H1 (cell line): ENCODE data around the gene ZNF541. TPM values are rescaled to one million over a fixed set of nuclear protein-coding genes. Genes with fewer than 3 reads are reported as not detected.

Experiments used
- CBX8 ChIP-seq: fragments of 300-800, 300-1000 bp; sonication (generic); IDR thresholded peaks from 2 replicates; pipeline ENCODE4 v1.7.1; 2016; ENCODE audit warnings: low read depth, low read length, borderline replicate concordance
- HDAC6 ChIP-seq: IDR thresholded peaks from one replicate; pipeline ENCODE4 v1.7.1; 2012; ENCODE audit warnings: low read depth, mild to moderate bottlenecking, inconsistent platforms, low read length, moderate library complexity
- KDM1A ChIP-seq: fragments of 200-600, 300-600 bp; sonication (generic); IDR thresholded peaks from 2 replicates; pipeline ENCODE4 v1.7.1; 2016; ENCODE audit warnings: mild to moderate bottlenecking, low read length, borderline replicate concordance
- SAP30 ChIP-seq: fragments of 300-600 bp; sonication (generic); IDR thresholded peaks from 2 replicates; pipeline ENCODE4 v1.7.1; 2012; ENCODE audit warnings: low read length, moderate library complexity, mild to moderate bottlenecking, inconsistent platforms; ENCODE audit not compliant: insufficient read depth, insufficient replicate concordance
- polyA plus RNA-seq, 7 experiments: library from polyadenylated mRNA; depleted of rRNA in 3 of 7; stranded (reverse) in 5 of 7; unstranded in 2 of 7; fragments of >200 nt in 5 of 7; fragments of 200-250 nt in 2 of 7; gene quantifications; 1 replicate in 5 of 7; 2 replicates in 1 of 7; 4 replicates in 1 of 7; pipeline versions ENCODE4 v1.2.1 to v1.2.3, GENCODE V29; 2011 to 2013; ENCODE audit warnings: missing spikeins in 2 of 7, mixed read lengths in 2 of 7
- total RNA-seq: library from RNA; stranded (reverse); fragmentation: NEBNext Ultra II Directional; extraction: Animal tissue kit (Norgen Biotek cat#: 25700); gene quantifications from 2 replicates; pipeline ENCODE4 v1.2.1, GENCODE V29; 2021
- TF ChIP-seq, protein P1 (sequence below): fragments of 300-600 bp; sonication (generic); IDR thresholded peaks from 2 replicates; pipeline ENCODE4 v1.7.1; 2012; ENCODE audit warnings: low read length, moderate library complexity, mild to moderate bottlenecking, inconsistent platforms; ENCODE audit not compliant: insufficient replicate concordance

Gene ZNF541
- total and polyA plus RNA-seq, 2 of the 8 experiments (the other 6 are each of a cell fraction or from before 2014, with no cell fraction given) = 0.05 TPM; not detected in 1

- TF ChIP-seq SAP30 (no peak), CBX8 (no peak), HDAC6 (no peak), KDM1A (no peak)
- TF ChIP-seq, protein P1, sequence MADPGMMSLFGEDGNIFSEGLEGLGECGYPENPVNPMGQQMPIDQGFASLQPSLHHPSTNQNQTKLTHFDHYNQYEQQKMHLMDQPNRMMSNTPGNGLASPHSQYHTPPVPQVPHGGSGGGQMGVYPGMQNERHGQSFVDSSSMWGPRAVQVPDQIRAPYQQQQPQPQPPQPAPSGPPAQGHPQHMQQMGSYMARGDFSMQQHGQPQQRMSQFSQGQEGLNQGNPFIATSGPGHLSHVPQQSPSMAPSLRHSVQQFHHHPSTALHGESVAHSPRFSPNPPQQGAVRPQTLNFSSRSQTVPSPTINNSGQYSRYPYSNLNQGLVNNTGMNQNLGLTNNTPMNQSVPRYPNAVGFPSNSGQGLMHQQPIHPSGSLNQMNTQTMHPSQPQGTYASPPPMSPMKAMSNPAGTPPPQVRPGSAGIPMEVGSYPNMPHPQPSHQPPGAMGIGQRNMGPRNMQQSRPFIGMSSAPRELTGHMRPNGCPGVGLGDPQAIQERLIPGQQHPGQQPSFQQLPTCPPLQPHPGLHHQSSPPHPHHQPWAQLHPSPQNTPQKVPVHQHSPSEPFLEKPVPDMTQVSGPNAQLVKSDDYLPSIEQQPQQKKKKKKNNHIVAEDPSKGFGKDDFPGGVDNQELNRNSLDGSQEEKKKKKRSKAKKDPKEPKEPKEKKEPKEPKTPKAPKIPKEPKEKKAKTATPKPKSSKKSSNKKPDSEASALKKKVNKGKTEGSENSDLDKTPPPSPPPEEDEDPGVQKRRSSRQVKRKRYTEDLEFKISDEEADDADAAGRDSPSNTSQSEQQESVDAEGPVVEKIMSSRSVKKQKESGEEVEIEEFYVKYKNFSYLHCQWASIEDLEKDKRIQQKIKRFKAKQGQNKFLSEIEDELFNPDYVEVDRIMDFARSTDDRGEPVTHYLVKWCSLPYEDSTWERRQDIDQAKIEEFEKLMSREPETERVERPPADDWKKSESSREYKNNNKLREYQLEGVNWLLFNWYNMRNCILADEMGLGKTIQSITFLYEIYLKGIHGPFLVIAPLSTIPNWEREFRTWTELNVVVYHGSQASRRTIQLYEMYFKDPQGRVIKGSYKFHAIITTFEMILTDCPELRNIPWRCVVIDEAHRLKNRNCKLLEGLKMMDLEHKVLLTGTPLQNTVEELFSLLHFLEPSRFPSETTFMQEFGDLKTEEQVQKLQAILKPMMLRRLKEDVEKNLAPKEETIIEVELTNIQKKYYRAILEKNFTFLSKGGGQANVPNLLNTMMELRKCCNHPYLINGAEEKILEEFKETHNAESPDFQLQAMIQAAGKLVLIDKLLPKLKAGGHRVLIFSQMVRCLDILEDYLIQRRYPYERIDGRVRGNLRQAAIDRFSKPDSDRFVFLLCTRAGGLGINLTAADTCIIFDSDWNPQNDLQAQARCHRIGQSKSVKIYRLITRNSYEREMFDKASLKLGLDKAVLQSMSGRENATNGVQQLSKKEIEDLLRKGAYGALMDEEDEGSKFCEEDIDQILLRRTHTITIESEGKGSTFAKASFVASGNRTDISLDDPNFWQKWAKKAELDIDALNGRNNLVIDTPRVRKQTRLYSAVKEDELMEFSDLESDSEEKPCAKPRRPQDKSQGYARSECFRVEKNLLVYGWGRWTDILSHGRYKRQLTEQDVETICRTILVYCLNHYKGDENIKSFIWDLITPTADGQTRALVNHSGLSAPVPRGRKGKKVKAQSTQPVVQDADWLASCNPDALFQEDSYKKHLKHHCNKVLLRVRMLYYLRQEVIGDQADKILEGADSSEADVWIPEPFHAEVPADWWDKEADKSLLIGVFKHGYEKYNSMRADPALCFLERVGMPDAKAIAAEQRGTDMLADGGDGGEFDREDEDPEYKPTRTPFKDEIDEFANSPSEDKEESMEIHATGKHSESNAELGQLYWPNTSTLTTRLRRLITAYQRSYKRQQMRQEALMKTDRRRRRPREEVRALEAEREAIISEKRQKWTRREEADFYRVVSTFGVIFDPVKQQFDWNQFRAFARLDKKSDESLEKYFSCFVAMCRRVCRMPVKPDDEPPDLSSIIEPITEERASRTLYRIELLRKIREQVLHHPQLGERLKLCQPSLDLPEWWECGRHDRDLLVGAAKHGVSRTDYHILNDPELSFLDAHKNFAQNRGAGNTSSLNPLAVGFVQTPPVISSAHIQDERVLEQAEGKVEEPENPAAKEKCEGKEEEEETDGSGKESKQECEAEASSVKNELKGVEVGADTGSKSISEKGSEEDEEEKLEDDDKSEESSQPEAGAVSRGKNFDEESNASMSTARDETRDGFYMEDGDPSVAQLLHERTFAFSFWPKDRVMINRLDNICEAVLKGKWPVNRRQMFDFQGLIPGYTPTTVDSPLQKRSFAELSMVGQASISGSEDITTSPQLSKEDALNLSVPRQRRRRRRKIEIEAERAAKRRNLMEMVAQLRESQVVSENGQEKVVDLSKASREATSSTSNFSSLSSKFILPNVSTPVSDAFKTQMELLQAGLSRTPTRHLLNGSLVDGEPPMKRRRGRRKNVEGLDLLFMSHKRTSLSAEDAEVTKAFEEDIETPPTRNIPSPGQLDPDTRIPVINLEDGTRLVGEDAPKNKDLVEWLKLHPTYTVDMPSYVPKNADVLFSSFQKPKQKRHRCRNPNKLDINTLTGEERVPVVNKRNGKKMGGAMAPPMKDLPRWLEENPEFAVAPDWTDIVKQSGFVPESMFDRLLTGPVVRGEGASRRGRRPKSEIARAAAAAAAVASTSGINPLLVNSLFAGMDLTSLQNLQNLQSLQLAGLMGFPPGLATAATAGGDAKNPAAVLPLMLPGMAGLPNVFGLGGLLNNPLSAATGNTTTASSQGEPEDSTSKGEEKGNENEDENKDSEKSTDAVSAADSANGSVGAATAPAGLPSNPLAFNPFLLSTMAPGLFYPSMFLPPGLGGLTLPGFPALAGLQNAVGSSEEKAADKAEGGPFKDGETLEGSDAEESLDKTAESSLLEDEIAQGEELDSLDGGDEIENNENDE = no peak
- TF ChIP-seq, all 59 proteins: peak for 0
These were observed 9.5 kb upstream of the ZNF541 start (continued) for GRCh38 chr19:47582320-47582909.
